Common myeloid progenitor, CD34-positive (primary cell): ENCODE results near the gene DROSHA.

ENCODE experiments used
- CTCF ChIA-PET: fragments of 350-600 bp; sonication (Branson Sonifier 250); formaldehyde crosslinking; loops from one replicate; lab custom pipeline; 2021; ENCODE audit warnings: antibody characterized with exemption; lab: Charles Lee
- POLR2A ChIA-PET: fragments of 350-600 bp; sonication (Branson Sonifier 250); formaldehyde crosslinking; loops from one replicate; lab custom pipeline; 2021; ENCODE audit warnings: antibody characterized with exemption; lab: Charles Lee
- DNase-seq, 3 donors: peaks; one replicate each; pipeline versions ENCODE4 v3.0.0 to v3.0.0-alpha.2; 2013
- H3K27ac ChIP-seq, 2 experiments: 1 replicate in 1 of 2; 2 replicates in 1 of 2; pipeline ENCODE4 v1.7.0; 2013; ENCODE audit warnings: inconsistent platforms in 2 of 2, low read length in 2 of 2, mild to moderate bottlenecking in 2 of 2, low read depth in 1 of 2, moderate library complexity in 1 of 2; ENCODE audit not compliant: severe bottlenecking in 2 of 2, insufficient read depth in 1 of 2, poor library complexity in 1 of 2
- H3K27me3 ChIP-seq, 5 experiments: replicated peaks in 2 of 5; 1 replicate in 3 of 5; 2 replicates in 2 of 5; pipeline versions ENCODE4 v1.6.1 to v1.7.0; 2013; ENCODE audit warnings: low read length in 4 of 5, mild to moderate bottlenecking in 2 of 5, moderate library complexity in 2 of 5, inconsistent platforms in 1 of 5; ENCODE audit not compliant: insufficient read depth in 5 of 5, control insufficient read depth in 4 of 5
- H3K36me3 ChIP-seq, 4 experiments: 1 replicate in 2 of 4; 2 replicates in 2 of 4; pipeline versions ENCODE4 v1.6.1 to v1.7.0; 2013; ENCODE audit warnings: low read length in 3 of 4, control low read depth in 1 of 4, mild to moderate bottlenecking in 1 of 4; ENCODE audit not compliant: control insufficient read depth in 4 of 4, insufficient read depth in 4 of 4
- H3K4me1 ChIP-seq, 4 experiments: 1 replicate in 3 of 4; 2 replicates in 1 of 4; pipeline versions ENCODE4 v1.6.1 to v1.7.1; 2013; ENCODE audit warnings: low read length in 3 of 4, mild to moderate bottlenecking in 3 of 4, control low read depth in 1 of 4, inconsistent platforms in 1 of 4, moderate library complexity in 1 of 4; ENCODE audit not compliant: control insufficient read depth in 4 of 4, insufficient read depth in 4 of 4; ENCODE audit errors: control extremely low read depth in 1 of 4
- H3K4me3 ChIP-seq, 7 experiments: 1 replicate in 4 of 7; 2 replicates in 3 of 7; pipeline versions ENCODE4 v1.5.1 to v1.7.0; 2013; ENCODE audit warnings: mild to moderate bottlenecking in 7 of 7, low read length in 6 of 7, moderate library complexity in 6 of 7, inconsistent platforms in 2 of 7, low read depth in 2 of 7, control low read depth in 1 of 7; ENCODE audit not compliant: insufficient read depth in 4 of 7, control insufficient read depth in 1 of 7; ENCODE audit errors: extremely low read depth in 1 of 7
- H3K9me3 ChIP-seq, 5 experiments: 1 replicate in 4 of 5; 2 replicates in 1 of 5; pipeline versions ENCODE4 v1.6.1 to v1.7.1; 2013; ENCODE audit warnings: low read length in 4 of 5, mild to moderate bottlenecking in 2 of 5, inconsistent platforms in 1 of 5, low read depth in 1 of 5, moderate library complexity in 1 of 5; ENCODE audit not compliant: control insufficient read depth in 4 of 5, insufficient read depth in 2 of 5; ENCODE audit errors: control extremely low read depth in 1 of 5
- WGBS: methylation state at CpG from one replicate; pipeline ENCODE4 v1.1.5; 2013; ENCODE audit not compliant: insufficient coverage; 5-methylcytosine and 5-hydroxymethylcytosine counted together

DROSHA gene

DNA sequence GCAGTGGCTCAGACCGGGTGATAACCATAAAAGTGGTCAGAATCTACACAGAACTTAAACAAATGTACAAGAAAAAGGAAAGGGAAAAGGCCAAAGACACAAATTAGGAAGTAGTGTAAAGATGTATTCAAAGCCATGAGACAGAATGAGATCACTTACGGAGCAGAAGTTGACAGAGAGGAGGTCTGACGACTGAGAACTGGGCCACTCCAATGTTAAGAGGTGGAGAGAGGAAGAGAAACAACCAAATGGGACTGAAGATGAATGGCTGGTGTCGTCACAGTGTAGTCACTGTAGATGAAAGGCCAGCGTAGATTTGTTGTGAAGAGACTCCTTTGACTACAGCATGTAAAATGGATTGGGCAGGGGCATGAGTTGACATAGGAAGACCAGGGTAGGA is 114.4 kb downstream of the DROSHA start:
- Histone ChIP-seq H3K9me3 (no peaks in the 10 kb centered on the region), H3K4me1 (no peaks in the 10 kb centered on the region), H3K36me3 (peaks cover 20 to 88% (median 59%) of the 10 kb centered on the region in 4 experiments), H3K27me3 (no peaks in the 10 kb centered on the region), H3K4me3 (no peak overlapping the region), H3K27ac (no peak overlapping the region)
- no peak for DNase-seq
- POLR2A ChIA-PET: no interaction called here
- 95% methylated on average over 4 of the region's 5 CpGs for WGBS
- CTCF ChIA-PET: no interaction called here

DNA sequence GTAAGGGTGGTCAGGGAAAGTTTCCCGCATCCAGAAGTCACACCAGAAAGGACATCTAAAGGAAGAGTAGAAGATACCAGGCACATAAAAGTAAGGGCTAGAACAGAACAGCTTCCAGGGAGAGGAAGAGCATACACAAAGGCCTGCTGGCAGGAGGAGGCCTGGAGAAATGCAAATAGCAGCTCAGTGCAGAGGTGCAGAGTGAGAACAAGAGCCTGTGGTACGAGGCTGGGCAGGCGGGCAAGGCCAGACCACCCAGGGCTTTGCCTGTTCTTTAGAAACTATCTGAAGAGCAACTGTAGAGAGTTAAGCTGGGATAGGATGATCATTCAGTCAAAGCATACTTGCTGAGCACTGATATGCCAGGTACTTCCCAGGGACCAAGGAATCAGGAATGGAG is 115.3 kb downstream of the DROSHA start:
- H3K4me3 ChIP-seq: no peak overlapping the region
- H3K4me1 ChIP-seq: no peaks in the 10 kb centered on the region
- no peak overlapping the region for H3K27ac ChIP-seq
- POLR2A ChIA-PET: no interaction called here
- H3K36me3 ChIP-seq: peaks cover 20 to 85% (median 55%) of the 10 kb centered on the region in 4 experiments
- no peak for DNase-seq
- no peaks in the 10 kb centered on the region for H3K9me3 ChIP-seq
- 100% methylated on average over 3 of the region's 3 CpGs for WGBS
- CTCF ChIA-PET: no interaction called here
- no peaks in the 10 kb centered on the region for H3K27me3 ChIP-seq

DNA sequence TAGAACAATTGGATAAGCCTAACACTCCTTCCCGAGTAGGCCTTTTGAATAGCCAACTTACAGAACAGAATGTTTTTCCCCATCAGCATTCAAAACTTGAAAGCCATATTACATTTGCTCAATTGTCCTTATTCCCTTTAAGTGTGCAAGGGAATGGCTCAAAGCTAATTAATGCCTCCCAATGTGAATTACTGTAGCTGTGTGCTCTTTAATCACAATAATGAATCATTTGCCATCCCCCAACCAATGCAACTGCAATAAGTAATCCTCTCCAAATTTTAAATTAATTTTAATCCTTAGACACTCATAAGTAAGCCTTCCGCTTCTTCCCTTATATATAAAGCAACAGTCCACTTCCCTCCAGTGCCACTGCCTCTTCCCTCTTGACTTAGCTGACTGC is 115.9 kb downstream of the DROSHA start:
- DNase-seq: no peak
- CTCF ChIA-PET: no interaction called here

GRCh38 chr5:31415009-31415923 is 116.6 kb downstream of the DROSHA start:
- H3K36me3 ChIP-seq: peaks cover 12 to 82% (median 54%) of the 10 kb centered on the region in 4 experiments
- POLR2A ChIA-PET: no interaction called here

More for the DNA sequence above, 115.9 kb downstream of the DROSHA start:
- Histone ChIP-seq H3K27me3 (no peaks in the 10 kb centered on the region), H3K9me3 (no peaks in the 10 kb centered on the region), H3K4me1 (no peaks in the 10 kb centered on the region), H3K36me3 (peaks cover 18 to 82% (median 54%) of the 10 kb centered on the region in 4 experiments), H3K4me3 (no peak overlapping the region), H3K27ac (no peak overlapping the region)
- POLR2A ChIA-PET: no interaction called here
- WGBS: 100% methylated on average over 1 of the region's 2 CpGs

DNA sequence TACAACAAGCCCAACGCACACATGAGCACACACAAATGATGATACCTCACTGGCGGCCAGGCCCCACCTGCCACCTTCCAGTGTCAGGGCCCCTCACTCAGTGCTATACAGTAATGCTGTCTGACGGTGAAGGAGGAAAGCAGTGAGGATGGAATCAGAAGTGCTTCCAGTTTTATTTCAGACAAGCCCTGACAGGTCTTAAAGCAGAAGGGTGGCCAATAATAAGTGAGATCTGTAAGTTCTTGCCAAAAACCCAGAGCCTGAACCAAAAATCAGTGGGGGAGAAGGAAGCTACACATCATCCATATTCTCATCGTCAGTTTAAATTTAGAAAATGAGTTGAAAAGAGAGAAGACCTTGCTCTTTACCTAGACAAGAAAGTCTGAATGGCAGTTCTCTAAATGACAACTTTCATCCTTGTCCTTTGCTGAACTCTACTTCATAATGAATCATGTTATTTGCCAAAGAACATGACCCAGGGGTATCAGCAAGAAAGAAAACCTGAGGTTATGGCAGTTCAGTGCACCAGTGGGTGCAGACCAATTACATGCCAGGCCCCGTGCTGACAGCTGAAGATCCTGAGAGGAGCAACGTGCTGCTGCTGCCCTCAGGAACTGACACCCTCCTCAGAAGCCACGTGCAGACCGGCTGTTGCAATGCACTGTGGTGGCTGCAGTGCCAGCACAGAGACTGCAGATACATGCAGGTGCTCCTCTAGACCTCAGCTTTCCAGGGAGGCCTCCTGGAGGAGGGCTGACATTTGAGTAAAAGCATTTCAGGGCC is 118.7 kb downstream of the DROSHA start:
- ChIA-PET POLR2A (no interaction called here), CTCF (interaction anchor here (1.0 kb wide), 1 partner anchor 12 kb away, joined by 3 read pairs; no protein-coding TSS in a partner anchor)
- 98% methylated on average over 5 of the region's 8 CpGs for WGBS
- Histone ChIP-seq H3K4me3 (no peak overlapping the region), H3K9me3 (no peaks in the 10 kb centered on the region), H3K27me3 (no peaks in the 10 kb centered on the region), H3K27ac (no peak overlapping the region), H3K36me3 (peaks cover 11 to 81% (median 52%) of the 10 kb centered on the region in 4 experiments), H3K4me1 (no peaks in the 10 kb centered on the region)
- DNase-seq: no peak

More at GRCh38 chr5:31415009-31415923, 116.6 kb downstream of the DROSHA start:
- WGBS: 100% methylated on average over 3 of the region's 6 CpGs
- Histone ChIP-seq H3K4me3 (no peak overlapping the region), H3K27ac (no peak overlapping the region), H3K4me1 (no peaks in the 10 kb centered on the region), H3K27me3 (no peaks in the 10 kb centered on the region), H3K9me3 (no peaks in the 10 kb centered on the region)
- CTCF ChIA-PET: interaction anchor here (0.8 kb wide), 1 partner anchor 22 kb away, joined by 3 read pairs; no protein-coding TSS in a partner anchor
- DNase-seq: no peak

DNA sequence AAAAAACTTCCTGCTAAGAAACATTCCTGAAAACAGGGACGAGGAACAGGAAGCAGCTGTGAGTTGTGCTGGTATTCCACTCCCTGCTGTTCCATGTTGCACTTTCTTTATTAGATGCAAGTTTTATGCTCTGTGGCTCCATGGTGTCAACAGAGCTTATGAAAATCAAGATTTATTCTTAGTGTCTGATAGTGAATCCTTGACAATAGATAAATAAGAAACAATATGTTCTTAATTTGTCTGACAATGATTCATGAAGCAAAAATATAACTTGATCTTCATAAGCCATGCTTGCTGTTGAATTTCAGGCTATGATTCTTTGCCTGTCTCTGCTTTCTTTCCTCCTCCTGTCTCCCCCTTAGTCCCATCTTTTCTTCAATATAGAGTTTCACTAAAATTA is 119.6 kb downstream of the DROSHA start:
- WGBS: no CpG with 5 or more reads among the region's 1 CpG
- Histone ChIP-seq H3K4me3 (no peak overlapping the region), H3K36me3 (peaks cover 7 to 83% (median 47%) of the 10 kb centered on the region in 4 experiments), H3K27ac (no peak overlapping the region), H3K9me3 (no peaks in the 10 kb centered on the region), H3K27me3 (no peaks in the 10 kb centered on the region), H3K4me1 (no peaks in the 10 kb centered on the region)
- no peak for DNase-seq
- POLR2A ChIA-PET: no interaction called here
- CTCF ChIA-PET: interaction anchor here (1.0 kb wide), 1 partner anchor 13 kb away, joined by 3 read pairs; no protein-coding TSS in a partner anchor
